Karpas-422 (cell line): ENCODE data around the gene MCTP2. TPM values are rescaled to one million over a fixed set of nuclear protein-coding genes. Genes with fewer than 3 reads are reported as not detected.

Experiments
- DNase-seq: peaks from one replicate; pipeline ENCODE4 v3.0.0-alpha.2; 2015
- H2AFZ ChIP-seq: fragments of 200-600 bp; sonication (generic); 2 replicates; pipeline ENCODE4 v1.6.1; 2014; ENCODE audit warnings: antibody characterized with exemption, low read length, mixed read lengths
- H3K27ac ChIP-seq: fragments of 200-600 bp; sonication (generic); 2 replicates; pipeline ENCODE4 v1.5.1; 2014; ENCODE audit warnings: mild to moderate bottlenecking, low read length, moderate library complexity
- H3K27me3 ChIP-seq: fragments of 200-600 bp; sonication (generic); 2 replicates; pipeline ENCODE4 v1.6.1; 2014; ENCODE audit warnings: low read length, mixed read lengths
- H3K36me3 ChIP-seq: fragments of 200-600 bp; sonication (generic); 2 replicates; pipeline ENCODE4 v1.6.1; 2014; ENCODE audit warnings: low read length, mixed read lengths; ENCODE audit not compliant: insufficient read depth
- H3K4me1 ChIP-seq: fragments of 200-600 bp; sonication (generic); 2 replicates; pipeline ENCODE4 v1.6.1; 2014; ENCODE audit warnings: mild to moderate bottlenecking, low read length, mixed read lengths
- H3K4me2 ChIP-seq: fragments of 200-600 bp; sonication (generic); 2 replicates; pipeline ENCODE4 v1.6.1; 2014; ENCODE audit warnings: low read length, low read depth, mild to moderate bottlenecking; ENCODE audit not compliant: poor library complexity, severe bottlenecking
- H3K4me3 ChIP-seq: fragments of 200-600 bp; sonication (generic); 2 replicates; pipeline ENCODE4 v1.5.1; 2014; ENCODE audit warnings: mild to moderate bottlenecking, antibody characterized with exemption, low read length, mixed read lengths
- H3K79me2 ChIP-seq: fragments of 200-600 bp; sonication (generic); 2 replicates; pipeline ENCODE4 v1.6.1; 2014; ENCODE audit warnings: mild to moderate bottlenecking, low read length, mixed read lengths
- H3K9ac ChIP-seq: fragments of 200-600 bp; sonication (generic); 2 replicates; pipeline ENCODE4 v1.6.0; 2014; ENCODE audit warnings: low read length
- H3K9me2 ChIP-seq: fragments of 200-600 bp; sonication (generic), shearing (Covaris generic); replicated peaks from 2 replicates; pipeline ENCODE4 v1.6.0; 2014; ENCODE audit warnings: mild to moderate bottlenecking, low read length, moderate library complexity; ENCODE audit not compliant: insufficient read depth
- H3K9me3 ChIP-seq: fragments of 300-700, 200-600 bp; sonication (generic); 2 replicates; pipeline ENCODE4 v1.6.1; 2014; ENCODE audit warnings: low read length, mixed read lengths
- H4K20me1 ChIP-seq: fragments of 200-600 bp; sonication (generic); 2 replicates; pipeline ENCODE4 v1.6.1; 2014; ENCODE audit warnings: mild to moderate bottlenecking, antibody characterized with exemption, low read length, low read depth; ENCODE audit not compliant: insufficient read depth
- total RNA-seq: library from RNA; depleted of rRNA; stranded (reverse); fragments of >200 nt; shearing (Covaris generic); gene quantifications from 2 replicates; pipeline ENCODE4 v1.2.3, GENCODE V29; 2014; ENCODE audit warnings: low replicate concordance

Gene MCTP2
- total RNA-seq, 1 experiment from 2014 or later, result 58.9 TPM

GRCh38 chr15:94387442-94387841, 156.1 kb downstream of the MCTP2 start:
- no peaks in the 10 kb centered on the region for H3K9me3 ChIP-seq
- DNase-seq, result no peak
- H3K79me2 ChIP-seq, result no peaks in the 10 kb centered on the region
- no peaks in the 10 kb centered on the region for H4K20me1 ChIP-seq
- H3K9ac ChIP-seq, result no peak overlapping the region
- H3K27ac ChIP-seq, result no peak overlapping the region
- peaks cover 18% of the 10 kb centered on the region for H3K4me1 ChIP-seq
- no peaks in the 10 kb centered on the region for H3K27me3 ChIP-seq
- H3K4me3 ChIP-seq, result no peak overlapping the region
- no peak overlapping the region for H3K4me2 ChIP-seq
- H3K36me3 ChIP-seq, result no peaks in the 10 kb centered on the region
- no peaks in the 10 kb centered on the region for H3K9me2 ChIP-seq
- no peak overlapping the region for H2AFZ ChIP-seq

DNA sequence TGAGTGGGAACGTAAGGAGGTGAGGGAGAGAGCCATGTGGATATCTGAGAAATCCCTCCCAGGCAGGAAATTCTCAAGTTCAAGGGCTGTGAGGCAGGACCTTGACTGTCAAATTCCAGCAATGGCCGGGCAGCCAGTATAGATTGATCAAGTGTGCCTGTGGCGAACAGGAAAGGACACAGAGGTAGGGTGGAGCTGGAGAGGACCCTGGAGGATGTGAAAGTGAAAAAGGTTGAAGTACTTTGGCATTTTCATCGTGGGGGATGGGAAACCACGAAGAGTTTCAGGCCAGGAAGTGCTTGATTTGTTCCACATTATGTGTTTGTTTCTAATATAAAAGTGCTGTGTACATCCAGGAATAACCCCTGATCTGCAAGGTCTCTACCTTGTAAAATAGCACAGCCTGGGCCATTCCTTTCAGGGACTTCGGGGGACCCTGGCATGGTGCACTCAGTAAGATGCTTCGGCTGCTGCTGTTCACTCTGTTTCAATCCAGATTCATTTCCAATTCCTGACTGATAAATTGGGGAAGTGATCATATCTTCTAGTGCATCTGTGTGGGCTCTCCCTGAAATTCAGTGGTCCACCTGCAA, 156.6 kb downstream of the MCTP2 start:
- H3K79me2 ChIP-seq, result no peaks in the 10 kb centered on the region
- H3K27ac ChIP-seq, result no peak overlapping the region
- H2AFZ ChIP-seq, result no peak overlapping the region
- no peaks in the 10 kb centered on the region for H3K27me3 ChIP-seq
- H3K9me2 ChIP-seq, result no peaks in the 10 kb centered on the region
- no peaks in the 10 kb centered on the region for H3K9me3 ChIP-seq
- no peaks in the 10 kb centered on the region for H3K36me3 ChIP-seq
- H3K4me2 ChIP-seq, result no peak overlapping the region
- no peak for DNase-seq
- no peaks in the 10 kb centered on the region for H4K20me1 ChIP-seq
- peaks cover 13% of the 10 kb centered on the region for H3K4me1 ChIP-seq
- H3K9ac ChIP-seq, result no peak overlapping the region
- no peak overlapping the region for H3K4me3 ChIP-seq

DNA sequence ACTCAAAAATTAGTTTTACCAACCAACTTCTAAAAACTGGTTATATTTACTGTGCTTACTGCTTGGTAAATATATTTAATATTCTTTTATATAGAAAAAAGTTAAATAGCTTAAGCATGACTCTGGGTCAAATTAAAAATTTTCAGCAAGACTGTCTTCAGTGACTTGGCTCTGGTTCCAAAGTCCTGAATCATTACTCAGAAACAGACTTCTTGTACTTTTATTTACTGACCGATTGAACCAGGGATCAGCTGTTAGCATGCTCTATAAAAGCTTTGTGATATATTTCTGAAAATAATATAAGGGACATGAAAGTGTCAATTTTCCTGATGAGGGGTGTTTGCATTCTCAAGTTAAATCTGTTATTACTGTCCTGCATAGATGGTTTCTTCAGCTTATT, 164.3 kb downstream of the MCTP2 start:
- H3K4me3 ChIP-seq, result no peak overlapping the region
- no peaks in the 10 kb centered on the region for H4K20me1 ChIP-seq
- no peak overlapping the region for H3K27ac ChIP-seq
- H3K9ac ChIP-seq, result no peak overlapping the region
- H3K9me3 ChIP-seq, result no peaks in the 10 kb centered on the region
- H3K36me3 ChIP-seq, result no peaks in the 10 kb centered on the region
- H3K9me2 ChIP-seq, result no peaks in the 10 kb centered on the region
- no peaks in the 10 kb centered on the region for H3K27me3 ChIP-seq
- no peaks in the 10 kb centered on the region for H3K79me2 ChIP-seq
- DNase-seq, result no peak
- H2AFZ ChIP-seq, result no peak overlapping the region
- H3K4me1 ChIP-seq, result no peaks in the 10 kb centered on the region
- H3K4me2 ChIP-seq, result no peak overlapping the region

DNA sequence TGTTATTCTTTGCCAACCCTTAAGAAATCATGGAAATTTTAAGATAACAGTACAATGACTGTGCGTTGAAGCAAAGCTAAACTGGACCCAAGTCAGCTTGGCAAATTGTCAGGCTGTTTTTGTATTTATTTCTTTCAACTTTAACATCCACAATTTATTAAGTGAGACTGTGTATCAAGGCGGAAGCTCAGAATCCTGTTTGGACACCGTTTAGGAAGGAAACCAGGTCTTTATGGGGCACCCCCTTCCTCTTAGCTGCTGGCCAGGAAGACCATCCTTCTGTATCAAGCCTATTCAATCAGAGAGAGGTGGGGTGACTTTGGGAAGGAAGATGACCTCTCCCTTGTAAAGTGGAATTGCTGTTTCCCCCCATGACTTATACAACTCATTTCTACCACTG, 166.0 kb downstream of the MCTP2 start:
- Histone ChIP-seq H3K79me2 (no peaks in the 10 kb centered on the region), H3K27ac (no peak overlapping the region), H3K4me3 (no peak overlapping the region), H3K4me1 (no peaks in the 10 kb centered on the region), H3K9me3 (no peaks in the 10 kb centered on the region), H3K9ac (no peak overlapping the region), H3K4me2 (no peak overlapping the region), H2AFZ (no peak overlapping the region), H3K9me2 (no peaks in the 10 kb centered on the region), H3K27me3 (no peaks in the 10 kb centered on the region), H3K36me3 (no peaks in the 10 kb centered on the region), H4K20me1 (no peaks in the 10 kb centered on the region)
- DNase-seq, result no peak

DNA sequence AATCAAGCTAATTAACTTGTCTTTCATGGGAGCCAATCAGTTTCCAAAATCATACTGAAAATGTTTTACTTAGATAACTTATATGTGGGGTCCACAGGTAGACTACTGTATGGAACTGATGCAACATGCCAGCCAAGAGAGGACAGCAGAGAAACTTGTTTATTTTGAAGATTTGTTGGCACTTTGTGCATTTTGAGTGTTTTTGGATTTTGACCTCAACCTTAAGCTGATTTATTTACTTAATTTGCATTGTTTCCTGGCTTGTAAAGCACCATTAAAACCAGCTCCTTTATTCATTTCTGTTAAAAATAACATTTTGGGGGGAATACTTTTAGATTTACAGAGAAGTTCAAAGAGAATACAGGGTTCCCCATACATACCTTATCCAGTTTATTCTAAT, 166.6 kb downstream of the MCTP2 start:
- no peak overlapping the region for H3K4me2 ChIP-seq
- H3K79me2 ChIP-seq, result no peaks in the 10 kb centered on the region
- no peak overlapping the region for H3K9ac ChIP-seq
- no peak overlapping the region for H3K4me3 ChIP-seq
- H3K27ac ChIP-seq, result no peak overlapping the region
- no peaks in the 10 kb centered on the region for H3K4me1 ChIP-seq
- no peaks in the 10 kb centered on the region for H4K20me1 ChIP-seq
- no peaks in the 10 kb centered on the region for H3K27me3 ChIP-seq
- no peak overlapping the region for H2AFZ ChIP-seq
- H3K9me2 ChIP-seq, result no peaks in the 10 kb centered on the region
- H3K36me3 ChIP-seq, result no peaks in the 10 kb centered on the region
- H3K9me3 ChIP-seq, result no peaks in the 10 kb centered on the region
- DNase-seq, result no peak

- H3K4me2 ChIP-seq, result no peak overlapping the region
- no peaks in the 10 kb centered on the region for H3K9me2 ChIP-seq
- no peaks in the 10 kb centered on the region for H4K20me1 ChIP-seq
- H3K9me3 ChIP-seq, result no peaks in the 10 kb centered on the region
- no peak overlapping the region for H3K27ac ChIP-seq
- H2AFZ ChIP-seq, result no peak overlapping the region
- no peaks in the 10 kb centered on the region for H3K27me3 ChIP-seq
- no peaks in the 10 kb centered on the region for H3K79me2 ChIP-seq
- H3K4me3 ChIP-seq, result no peak overlapping the region
- H3K4me1 ChIP-seq, result peaks cover 6% of the 10 kb centered on the region; the same call in 1 of the 2 replicates
- H3K36me3 ChIP-seq, result no peaks in the 10 kb centered on the region
- H3K9ac ChIP-seq, result no peak overlapping the region
- DNase-seq, result no peak
These were observed 169.4 kb downstream of the MCTP2 start for GRCh38 chr15:94400526-94401298.

GRCh38 chr15:94403331-94403730, 172.0 kb downstream of the MCTP2 start:
- peaks cover 6% of the 10 kb centered on the region; the same call in 1 of the 2 replicates for H3K4me1 ChIP-seq
- no peak overlapping the region for H3K4me3 ChIP-seq
- H2AFZ ChIP-seq, result no peak overlapping the region
- no peak for DNase-seq
- no peaks in the 10 kb centered on the region for H3K9me3 ChIP-seq
- H3K36me3 ChIP-seq, result no peaks in the 10 kb centered on the region
- no peak overlapping the region for H3K4me2 ChIP-seq
- H3K9me2 ChIP-seq, result no peaks in the 10 kb centered on the region
- H3K79me2 ChIP-seq, result no peaks in the 10 kb centered on the region
- H3K27ac ChIP-seq, result no peak overlapping the region
- no peak overlapping the region for H3K9ac ChIP-seq
- no peaks in the 10 kb centered on the region for H4K20me1 ChIP-seq
- no peaks in the 10 kb centered on the region for H3K27me3 ChIP-seq

DNA sequence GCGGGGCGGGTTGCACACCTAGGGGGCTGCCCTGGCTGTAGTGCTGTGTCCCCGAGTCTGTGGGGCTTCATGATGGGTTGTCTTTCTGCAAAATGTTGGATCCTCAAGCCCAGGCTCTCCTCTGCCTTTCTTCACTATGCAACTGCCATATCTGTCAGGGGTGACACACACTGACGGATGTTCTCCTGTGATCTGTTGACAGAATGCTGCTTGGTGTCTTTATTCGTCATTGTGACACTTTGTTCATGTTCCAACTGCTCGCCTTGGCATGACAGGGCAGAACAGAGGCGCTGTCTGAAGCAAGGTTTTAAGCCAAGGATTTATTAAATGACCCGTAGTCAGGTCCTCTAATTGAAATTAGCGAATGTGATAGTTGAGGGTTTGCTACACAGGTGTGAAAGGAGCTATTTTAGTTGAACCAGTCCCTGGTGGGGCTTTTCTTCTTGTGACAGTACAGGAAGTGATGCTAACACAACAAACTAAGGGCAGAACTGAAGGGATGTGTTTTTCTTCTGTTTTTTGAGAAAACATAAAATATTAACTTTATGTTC, 173.4 kb downstream of the MCTP2 start:
- Histone ChIP-seq H3K27ac (no peak overlapping the region), H3K4me1 (peaks cover 6% of the 10 kb centered on the region; the same call in 1 of the 2 replicates), H4K20me1 (no peaks in the 10 kb centered on the region), H3K9me2 (no peaks in the 10 kb centered on the region), H3K27me3 (no peaks in the 10 kb centered on the region), H3K9me3 (no peaks in the 10 kb centered on the region), H3K4me2 (no peak overlapping the region), H3K79me2 (no peaks in the 10 kb centered on the region), H3K36me3 (no peaks in the 10 kb centered on the region), H3K9ac (no peak overlapping the region), H3K4me3 (no peak overlapping the region), H2AFZ (no peak overlapping the region)
- no peak for DNase-seq
